ENCODE measurements around the gene KLHL3.

Gene KLHL3

DNA sequence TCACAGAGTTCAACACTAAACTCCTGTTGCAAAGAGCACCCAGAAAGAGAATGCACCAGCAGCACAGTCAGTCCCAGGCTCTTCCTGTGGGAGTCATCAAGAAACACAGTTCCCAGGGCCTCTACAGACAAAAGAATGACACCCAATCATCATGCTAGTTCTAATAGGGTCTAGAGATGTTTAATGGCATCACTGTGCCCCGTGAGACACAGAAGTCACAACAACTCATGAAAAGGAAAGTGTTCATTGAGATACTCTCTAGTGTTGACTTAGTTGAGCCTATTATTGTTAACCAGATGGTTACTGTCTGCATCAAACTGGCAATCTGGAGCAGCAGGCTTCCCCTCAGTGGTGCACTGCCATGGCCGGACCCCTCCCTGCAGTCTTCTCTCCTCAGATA lies 1.6 kb downstream of the KLHL3 start:
- Mint-ChIP-seq H3K4me3 (no peak overlapping the region), H3K9me3 (peaks cover 8% of the 10 kb centered on the region), H3K27ac (no peak overlapping the region), H3K4me1 (ENCODE audit: low read depth) (peaks cover 9% of the 10 kb centered on the region), H3K36me3 (ENCODE audit: low read depth) (peaks cover 4% of the 10 kb centered on the region), H3K27me3 (ENCODE audit: low read depth) (no peaks in the 10 kb centered on the region)

DNA sequence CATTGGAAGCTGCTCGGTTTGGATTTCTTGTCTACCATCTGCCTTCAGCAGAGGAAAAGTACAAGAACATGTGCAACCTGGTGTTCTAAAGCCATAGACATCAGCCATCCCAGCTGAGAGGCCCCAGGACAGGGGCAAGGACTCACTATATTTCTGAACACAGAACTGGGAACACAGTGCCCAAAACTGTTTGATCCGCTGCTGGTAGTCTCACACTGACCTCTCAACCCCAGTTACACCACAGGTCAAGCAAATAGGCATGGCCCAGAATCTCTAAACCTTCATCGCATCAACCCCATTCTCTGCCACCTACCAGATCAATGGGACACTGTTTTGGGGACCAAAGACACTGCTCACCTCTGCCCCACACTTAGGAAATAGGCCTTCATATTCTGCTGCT lies 2.0 kb downstream of the KLHL3 start:
- Mint-ChIP-seq H3K4me3 (no peak overlapping the region), H3K9me3 (peaks cover 5% of the 10 kb centered on the region), H3K4me1 (ENCODE audit: low read depth) (peaks cover 9% of the 10 kb centered on the region), H3K27ac (no peak overlapping the region), H3K27me3 (ENCODE audit: low read depth) (no peaks in the 10 kb centered on the region), H3K36me3 (ENCODE audit: low read depth) (peaks cover 4% of the 10 kb centered on the region)

DNA sequence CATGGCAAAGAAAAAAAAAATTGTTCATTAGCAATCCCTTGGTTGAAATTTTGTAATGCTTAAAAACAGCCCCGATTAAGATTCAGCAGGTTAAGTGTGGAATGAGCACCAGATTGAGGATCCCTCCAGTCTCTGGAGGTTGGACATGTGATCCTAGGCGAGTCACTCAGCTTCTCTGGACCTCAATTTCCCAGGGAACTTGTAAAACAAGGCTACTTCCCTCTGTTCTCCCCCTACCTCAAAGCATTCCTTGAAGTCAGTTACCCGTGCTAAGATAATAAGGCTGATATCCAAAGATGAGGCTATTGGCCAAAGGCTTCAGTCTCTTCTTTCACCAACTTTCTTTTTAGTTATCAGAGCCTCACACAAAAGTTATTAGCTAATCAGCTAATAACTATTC lies 2.9 kb downstream of the KLHL3 start:
- H3K36me3 Mint-ChIP-seq (ENCODE audit: low read depth), result peaks cover 4% of the 10 kb centered on the region
- peaks cover 4% of the 10 kb centered on the region for H3K9me3 Mint-ChIP-seq
- no peaks in the 10 kb centered on the region for H3K27me3 Mint-ChIP-seq (ENCODE audit: low read depth)
- no peak overlapping the region for H3K4me3 Mint-ChIP-seq
- peaks cover 9% of the 10 kb centered on the region for H3K4me1 Mint-ChIP-seq (ENCODE audit: low read depth)
- no peak overlapping the region for H3K27ac Mint-ChIP-seq

DNA sequence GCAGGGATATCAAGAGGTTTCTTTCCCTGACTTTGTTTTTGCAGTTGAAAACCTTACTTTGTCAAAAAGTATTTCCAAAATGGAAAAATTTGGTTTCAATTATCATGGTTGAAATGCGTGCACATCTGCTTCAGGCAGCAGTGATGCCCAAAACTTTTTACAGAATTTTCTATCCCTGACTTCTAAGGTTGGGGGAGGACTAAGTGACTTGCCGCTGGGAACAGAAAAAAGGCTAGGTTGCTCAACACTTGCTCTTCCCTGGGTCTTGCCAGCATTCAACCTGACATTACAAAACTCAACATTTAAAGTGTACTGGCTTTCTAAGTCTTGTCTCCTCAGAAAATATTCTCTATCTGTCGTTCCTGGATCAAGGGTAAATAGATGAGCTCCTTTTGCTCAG lies 4.7 kb downstream of the KLHL3 start:
- H3K9me3 Mint-ChIP-seq, result no peaks in the 10 kb centered on the region
- H3K4me3 Mint-ChIP-seq, result no peak overlapping the region
- H3K4me1 Mint-ChIP-seq (ENCODE audit: low read depth), result peaks cover 2% of the 10 kb centered on the region
- no peak overlapping the region for H3K27ac Mint-ChIP-seq
- no peaks in the 10 kb centered on the region for H3K27me3 Mint-ChIP-seq (ENCODE audit: low read depth)
- no peaks in the 10 kb centered on the region for H3K36me3 Mint-ChIP-seq (ENCODE audit: low read depth)

DNA sequence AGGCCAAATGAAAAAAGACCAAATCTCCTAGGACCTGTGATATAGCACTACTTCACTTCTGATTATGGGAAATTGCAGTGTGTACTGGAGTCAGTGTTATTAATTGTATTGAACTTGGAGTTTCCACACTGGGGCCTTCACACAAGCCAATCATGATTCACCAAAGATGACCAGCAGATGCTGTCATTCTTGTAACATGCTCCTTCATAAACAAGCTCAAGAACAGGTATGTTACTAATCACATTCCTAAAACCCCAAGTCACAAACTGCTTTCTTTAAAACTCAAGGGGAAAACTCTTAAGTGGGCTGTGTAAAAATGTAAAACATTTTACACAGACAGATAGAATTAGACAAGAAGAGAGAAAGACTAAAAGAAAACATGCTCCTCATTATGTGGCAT lies 5.6 kb downstream of the KLHL3 start:
- Mint-ChIP-seq H3K4me3 (no peak overlapping the region), H3K9me3 (no peaks in the 10 kb centered on the region), H3K4me1 (ENCODE audit: low read depth) (peaks cover 2% of the 10 kb centered on the region), H3K36me3 (ENCODE audit: low read depth) (no peaks in the 10 kb centered on the region), H3K27ac (no peak overlapping the region), H3K27me3 (ENCODE audit: low read depth) (no peaks in the 10 kb centered on the region)

DNA sequence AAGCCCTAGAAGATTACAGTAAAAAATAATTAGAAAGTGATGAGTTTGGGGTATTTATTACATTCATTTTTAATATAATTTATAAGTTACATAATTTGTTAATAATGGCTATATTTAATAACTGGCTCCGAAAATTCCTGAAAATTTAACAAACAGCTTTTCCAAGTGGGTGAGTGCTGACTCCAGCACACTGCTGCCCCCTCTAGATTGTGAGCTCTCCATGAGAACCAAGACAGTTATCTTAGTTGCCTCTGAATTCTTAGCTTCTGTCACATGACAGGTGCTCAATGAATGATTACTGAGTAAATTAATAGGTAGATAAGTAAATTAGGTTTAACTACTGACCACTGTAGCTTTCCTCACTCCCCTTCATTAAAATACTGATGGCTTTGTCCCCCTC lies 7.8 kb downstream of the KLHL3 start:
- Mint-ChIP-seq H3K4me1 (ENCODE audit: low read depth) (no peaks in the 10 kb centered on the region), H3K36me3 (ENCODE audit: low read depth) (no peaks in the 10 kb centered on the region), H3K27me3 (ENCODE audit: low read depth) (no peaks in the 10 kb centered on the region), H3K9me3 (no peaks in the 10 kb centered on the region), H3K4me3 (no peak overlapping the region), H3K27ac (no peak overlapping the region)

DNA sequence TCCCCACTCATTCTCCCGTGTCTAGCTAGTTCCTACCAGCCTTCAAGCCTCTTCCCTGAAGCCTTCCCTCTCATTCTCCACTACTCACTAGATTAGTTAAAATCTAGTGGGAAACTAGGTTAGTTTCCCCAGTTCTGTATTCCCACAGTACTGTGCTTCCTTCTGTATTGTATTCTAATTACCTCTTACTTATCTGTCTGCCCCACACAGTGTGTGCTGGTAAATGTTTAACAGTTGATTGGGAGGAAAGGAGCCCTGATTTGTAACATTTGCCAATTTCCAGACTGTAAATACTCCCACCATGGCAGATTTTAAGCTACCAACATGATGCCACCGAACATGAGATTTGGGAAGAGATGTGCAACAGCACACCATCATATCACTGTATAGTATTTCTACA lies 8.3 kb downstream of the KLHL3 start:
- no peaks in the 10 kb centered on the region for H3K9me3 Mint-ChIP-seq
- H3K4me1 Mint-ChIP-seq (ENCODE audit: low read depth), result no peaks in the 10 kb centered on the region
- H3K27me3 Mint-ChIP-seq (ENCODE audit: low read depth), result no peaks in the 10 kb centered on the region
- H3K27ac Mint-ChIP-seq, result no peak overlapping the region
- no peak overlapping the region for H3K4me3 Mint-ChIP-seq
- no peaks in the 10 kb centered on the region for H3K36me3 Mint-ChIP-seq (ENCODE audit: low read depth)

DNA sequence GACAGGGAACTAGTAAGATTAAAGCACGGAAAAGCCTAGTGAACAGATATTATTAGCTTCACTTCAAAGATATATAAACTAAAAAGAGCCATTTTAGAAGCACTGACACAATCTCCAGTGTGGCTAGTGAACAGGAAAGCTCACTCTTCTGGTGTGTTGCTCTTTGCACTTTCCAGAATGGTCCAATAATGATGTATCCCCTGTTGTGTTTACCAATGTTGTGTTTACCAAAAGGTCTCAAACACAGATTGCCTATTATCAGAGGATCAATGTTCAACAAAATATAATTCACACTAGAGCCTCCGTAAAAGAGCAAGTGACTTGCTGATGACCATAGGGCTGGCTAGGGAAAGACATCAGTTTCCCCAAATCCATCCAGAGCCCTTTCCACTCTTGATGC lies 11.6 kb downstream of the KLHL3 start:
- Mint-ChIP-seq H3K9me3 (no peaks in the 10 kb centered on the region), H3K4me3 (no peak overlapping the region), H3K36me3 (ENCODE audit: low read depth) (no peaks in the 10 kb centered on the region), H3K4me1 (ENCODE audit: low read depth) (no peaks in the 10 kb centered on the region), H3K27ac (no peak overlapping the region), H3K27me3 (ENCODE audit: low read depth) (no peaks in the 10 kb centered on the region)

DNA sequence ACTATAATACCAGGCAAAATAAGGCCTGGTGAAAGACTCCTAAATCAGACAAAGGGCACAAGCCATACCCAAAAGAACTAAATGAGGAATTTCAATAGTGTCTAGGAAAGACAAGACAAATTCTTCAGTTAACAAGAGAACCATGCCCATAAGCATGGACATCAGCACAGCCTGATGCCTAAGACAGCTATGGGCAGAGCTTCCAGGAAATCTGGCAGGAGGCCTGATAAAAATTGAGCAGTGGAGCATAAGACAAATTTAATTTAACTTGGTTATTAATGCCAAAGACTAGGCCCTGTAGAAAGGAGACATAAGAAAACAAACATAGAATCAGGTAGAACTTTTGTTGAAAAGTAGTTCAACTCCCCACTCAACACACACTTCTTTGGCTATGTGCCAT lies 17.3 kb downstream of the KLHL3 start:
- Mint-ChIP-seq H3K9me3 (no peaks in the 10 kb centered on the region), H3K36me3 (ENCODE audit: low read depth) (peaks cover 2% of the 10 kb centered on the region), H3K27me3 (ENCODE audit: low read depth) (no peaks in the 10 kb centered on the region), H3K4me3 (no peak overlapping the region), H3K4me1 (ENCODE audit: low read depth) (no peaks in the 10 kb centered on the region), H3K27ac (no peak overlapping the region)

DNA sequence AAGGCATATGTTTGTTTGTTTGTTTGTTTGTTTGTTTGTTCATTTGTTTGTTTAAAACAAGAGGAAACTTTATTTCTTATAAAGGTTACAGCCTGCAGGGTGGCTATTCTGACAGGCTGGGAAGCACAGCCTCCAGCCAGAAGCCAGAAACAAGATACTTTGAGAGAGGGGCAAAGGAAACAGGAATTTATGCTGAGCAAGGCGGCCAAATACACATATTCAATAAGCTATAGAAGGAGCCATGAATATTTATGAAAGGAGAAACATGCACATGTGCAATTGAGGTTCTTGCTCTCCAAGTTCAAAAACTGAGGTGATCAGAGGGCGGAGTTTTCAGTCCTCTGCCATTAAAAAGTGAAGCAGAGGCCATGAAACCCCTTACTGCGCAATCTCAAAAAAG lies 19.6 kb downstream of the KLHL3 start:
- Mint-ChIP-seq H3K4me1 (ENCODE audit: low read depth) (no peaks in the 10 kb centered on the region), H3K36me3 (ENCODE audit: low read depth) (peaks cover 3% of the 10 kb centered on the region), H3K27me3 (ENCODE audit: low read depth) (no peaks in the 10 kb centered on the region), H3K9me3 (peaks cover 4% of the 10 kb centered on the region), H3K4me3 (no peak overlapping the region), H3K27ac (no peak overlapping the region)

DNA sequence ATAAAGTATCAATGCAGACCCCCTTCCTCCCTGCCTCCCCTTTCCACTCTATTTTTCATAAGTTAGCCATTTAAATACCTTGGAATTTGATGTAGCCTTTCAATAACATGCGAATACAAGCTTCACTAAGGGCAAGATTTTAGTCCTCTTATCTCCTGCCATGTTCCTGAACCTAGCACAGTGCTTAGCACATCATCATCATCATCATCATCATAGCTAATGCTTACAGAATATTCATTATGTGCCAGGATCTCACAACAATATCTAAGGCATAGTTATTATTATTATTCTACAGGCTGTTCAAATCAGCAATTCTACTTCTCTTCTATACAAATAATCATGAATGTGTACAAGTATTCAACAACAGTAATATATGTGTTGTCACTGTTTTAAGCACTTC lies 20.4 kb downstream of the KLHL3 start:
- no peaks in the 10 kb centered on the region for H3K27me3 Mint-ChIP-seq (ENCODE audit: low read depth)
- H3K9me3 Mint-ChIP-seq, result peaks cover 4% of the 10 kb centered on the region
- H3K27ac Mint-ChIP-seq, result no peak overlapping the region
- no peaks in the 10 kb centered on the region for H3K4me1 Mint-ChIP-seq (ENCODE audit: low read depth)
- no peak overlapping the region for H3K4me3 Mint-ChIP-seq
- peaks cover 6% of the 10 kb centered on the region for H3K36me3 Mint-ChIP-seq (ENCODE audit: low read depth)

DNA sequence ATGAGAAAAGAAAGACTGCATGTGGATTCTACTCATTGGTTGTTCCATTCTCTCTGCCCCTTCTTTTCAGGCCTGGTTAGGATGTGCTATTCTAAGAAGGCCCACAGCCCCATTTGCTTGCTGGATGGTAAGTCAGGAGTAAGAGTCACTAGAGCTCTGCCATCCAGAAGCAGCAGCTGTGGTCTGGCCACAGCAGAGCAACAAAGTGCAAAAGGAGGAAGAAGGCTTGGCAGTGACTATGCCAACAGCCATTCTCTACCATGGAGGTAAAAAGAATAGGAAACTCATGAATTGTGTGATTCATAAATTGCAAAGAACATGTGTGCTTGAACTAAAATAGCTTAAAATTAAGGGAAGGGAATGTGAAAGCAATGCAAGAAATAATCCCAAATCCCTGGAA lies 20.9 kb downstream of the KLHL3 start:
- H3K27me3 Mint-ChIP-seq (ENCODE audit: low read depth), result no peaks in the 10 kb centered on the region
- peaks cover 6% of the 10 kb centered on the region for H3K36me3 Mint-ChIP-seq (ENCODE audit: low read depth)
- no peaks in the 10 kb centered on the region for H3K4me1 Mint-ChIP-seq (ENCODE audit: low read depth)
- H3K27ac Mint-ChIP-seq, result no peak overlapping the region
- peaks cover 4% of the 10 kb centered on the region for H3K9me3 Mint-ChIP-seq
- no peak overlapping the region for H3K4me3 Mint-ChIP-seq

DNA sequence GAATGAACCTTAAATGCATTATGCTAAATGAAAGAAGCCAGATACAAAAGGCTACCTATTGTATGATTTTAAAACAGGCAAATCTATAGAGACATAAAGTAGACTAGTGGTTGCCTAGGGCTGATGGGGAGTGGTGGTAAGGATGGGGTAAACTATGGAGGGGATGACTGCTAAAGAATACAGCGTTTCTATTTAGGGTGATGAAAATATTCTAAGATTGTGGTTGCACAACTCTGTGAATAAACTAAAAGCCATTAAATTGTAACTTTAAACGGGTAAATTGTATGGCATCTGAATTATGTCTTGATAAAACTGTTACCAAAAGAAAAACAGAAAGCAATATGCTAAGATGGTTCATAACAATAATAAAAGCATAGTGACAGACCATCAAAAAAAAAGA lies 21.4 kb downstream of the KLHL3 start:
- Mint-ChIP-seq H3K36me3 (ENCODE audit: low read depth) (peaks cover 6% of the 10 kb centered on the region), H3K4me1 (ENCODE audit: low read depth) (no peaks in the 10 kb centered on the region), H3K27ac (no peak overlapping the region), H3K4me3 (no peak overlapping the region), H3K9me3 (peaks cover 4% of the 10 kb centered on the region), H3K27me3 (ENCODE audit: low read depth) (no peaks in the 10 kb centered on the region)

DNA sequence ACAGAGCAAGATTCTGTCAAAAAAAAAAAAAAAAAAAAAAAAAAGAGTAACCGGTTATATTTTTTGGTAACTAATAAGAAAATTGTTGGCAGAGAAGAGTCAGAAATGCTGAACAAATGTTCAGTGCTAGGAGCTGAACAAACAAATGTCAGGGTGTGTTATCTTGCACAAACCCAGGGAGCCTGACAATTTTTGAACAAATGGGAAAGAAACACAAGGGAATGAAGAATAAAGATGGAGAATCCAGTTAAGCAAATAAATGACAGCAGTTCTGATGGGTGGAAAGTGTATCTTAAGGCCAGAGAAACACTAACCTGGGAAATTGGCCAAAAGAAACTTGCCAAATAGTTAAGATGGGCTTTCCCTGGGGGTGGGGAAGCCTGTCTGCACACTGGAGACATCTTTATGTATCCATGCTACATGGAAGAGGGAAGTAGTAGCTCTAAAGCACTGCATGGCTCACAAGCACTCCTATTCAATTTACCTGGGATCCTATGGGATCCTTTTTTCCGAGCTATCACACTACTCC lies 23.7 kb downstream of the KLHL3 start:
- Mint-ChIP-seq H3K27ac (no peak overlapping the region), H3K36me3 (ENCODE audit: low read depth) (peaks cover 4% of the 10 kb centered on the region), H3K9me3 (peaks cover 4% of the 10 kb centered on the region), H3K4me1 (ENCODE audit: low read depth) (no peaks in the 10 kb centered on the region), H3K4me3 (no peak overlapping the region), H3K27me3 (ENCODE audit: low read depth) (no peaks in the 10 kb centered on the region)

DNA sequence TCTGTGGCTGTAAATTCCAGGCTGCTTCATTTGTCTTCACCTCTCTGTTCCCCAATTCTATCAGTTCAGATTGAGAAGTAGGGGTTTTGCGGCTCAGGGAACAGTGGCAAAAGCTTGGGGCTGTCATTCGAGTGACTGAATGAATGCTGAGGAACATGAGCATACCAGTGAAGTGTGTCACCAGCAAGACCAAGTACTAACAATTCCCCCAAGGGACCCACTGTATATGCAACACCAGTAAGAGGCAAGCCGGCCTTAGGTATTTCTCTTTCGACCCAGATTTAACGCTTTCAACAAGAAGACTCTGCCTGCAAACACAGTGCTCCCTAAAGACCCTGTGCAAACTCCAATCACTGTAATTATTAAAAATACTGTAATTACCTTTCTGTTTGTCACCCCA lies 25.8 kb downstream of the KLHL3 start:
- Mint-ChIP-seq H3K9me3 (peaks cover 4% of the 10 kb centered on the region), H3K27me3 (ENCODE audit: low read depth) (no peaks in the 10 kb centered on the region), H3K4me1 (ENCODE audit: low read depth) (no peaks in the 10 kb centered on the region), H3K4me3 (no peak overlapping the region), H3K36me3 (ENCODE audit: low read depth) (peaks cover 5% of the 10 kb centered on the region), H3K27ac (no peak overlapping the region)
